Caki2 (cell line): ENCODE results near the gene CTIF. TPM values are rescaled to one million over a fixed set of nuclear protein-coding genes. Genes with fewer than 3 reads are reported as not detected.
A peak's percentile ranks its signal among the peaks of the same experiment; 100 is the strongest.

Experiments used
- DNase-seq: peaks from one replicate; pipeline ENCODE4 v3.0.0-alpha.2; 2015; ENCODE audit warnings: low read depth
- in situ Hi-C: cut with HindIII; loops from 2 replicates; pipeline ENCODE4 v1.10.0; 2016; ENCODE audit warnings: low sequenced_read_pairs, low pct_unique_long_range_greater_than_20kb, mixed read lengths
- total RNA-seq: library from RNA; depleted of rRNA; stranded (reverse); fragments of >200 nt; shearing (Covaris generic); gene quantifications from 2 replicates; pipeline ENCODE4 v1.2.3, GENCODE V29; 2014; ENCODE audit warnings: low replicate concordance

CTIF gene
- total RNA-seq, 1 experiment from 2014 or later, result 3.7 TPM

DNA sequence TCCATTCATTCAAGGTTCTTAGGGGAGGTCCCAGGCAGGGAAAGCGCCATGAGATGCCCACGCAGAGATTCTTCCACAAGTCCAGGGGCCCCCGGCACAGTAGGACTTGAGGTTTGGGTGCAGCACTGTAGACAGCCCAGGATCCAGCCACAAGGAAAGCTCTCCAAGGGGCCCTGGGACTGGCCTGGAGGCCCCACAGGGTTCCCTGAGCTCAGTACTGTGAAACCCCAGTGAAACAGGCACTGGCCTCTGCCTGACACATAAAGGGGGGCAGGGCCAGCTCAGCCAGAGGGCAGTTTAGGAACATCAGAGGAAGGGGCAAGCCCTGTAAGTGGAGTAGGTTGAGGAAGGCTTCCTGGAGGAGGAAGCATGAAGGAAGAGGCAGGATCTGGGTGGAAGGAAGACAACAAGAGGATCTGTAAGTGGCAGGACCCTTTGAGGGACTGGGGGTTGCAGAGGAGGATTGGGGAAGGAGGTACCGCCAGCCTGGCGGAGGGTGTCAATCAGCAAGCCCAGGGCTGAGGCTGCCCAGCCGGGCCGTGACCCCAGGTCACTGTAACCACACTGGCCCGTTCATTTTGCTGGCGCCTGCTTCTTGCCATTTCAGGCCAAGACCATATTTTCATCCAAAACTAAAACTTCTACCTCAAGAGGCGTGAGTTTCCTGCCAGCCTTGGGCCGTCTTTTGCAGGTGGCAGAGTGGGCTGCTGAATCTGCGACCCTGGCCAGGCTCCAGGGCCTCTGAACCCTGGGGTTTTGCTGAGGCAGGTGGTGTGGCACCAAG, 236.7 kb downstream of the CTIF start:
- in situ Hi-C loops, result no loop called here
- no peak for DNase-seq

DNA sequence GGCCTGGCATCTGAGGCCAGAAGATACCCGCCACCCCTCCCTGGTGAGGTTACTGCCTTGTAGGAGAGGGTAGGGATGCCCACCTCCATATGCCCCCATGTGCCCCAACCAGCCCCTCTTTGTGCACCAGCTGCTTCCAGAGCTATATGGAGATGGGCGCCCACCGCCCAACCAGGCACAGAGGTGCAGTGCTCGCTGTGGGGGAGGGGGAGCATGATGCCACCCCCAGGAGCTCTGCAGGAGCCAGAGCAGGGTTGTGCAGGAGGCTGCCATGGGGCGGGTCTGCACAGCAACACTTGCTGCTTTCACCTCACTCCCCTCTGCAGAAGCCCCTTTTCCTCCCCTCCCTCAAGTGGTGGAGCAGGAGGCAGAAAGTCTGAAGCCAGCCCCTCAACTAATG, 237.3 kb downstream of the CTIF start:
- in situ Hi-C loops, result no loop called here
- DNase-seq, result no peak

DNA sequence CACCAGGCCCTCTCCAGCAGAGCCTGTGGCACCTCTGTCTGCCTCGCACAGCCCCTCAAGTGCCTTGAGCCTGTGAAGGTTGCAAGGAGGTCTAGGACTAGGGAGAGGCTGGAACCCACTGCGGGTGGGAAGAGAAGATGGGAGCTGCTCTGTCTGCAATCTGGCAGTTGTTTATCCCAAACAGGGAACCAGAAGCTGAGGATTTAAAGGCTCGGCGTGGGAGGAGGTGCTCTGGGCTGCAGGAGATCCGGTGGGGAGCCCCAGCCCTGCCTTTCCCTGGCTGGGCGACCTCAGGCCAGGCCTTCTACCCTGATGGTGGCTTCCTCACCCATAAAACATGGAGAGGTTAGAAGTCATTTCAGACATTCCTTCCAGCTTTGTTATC, 237.8 kb downstream of the CTIF start:
- DNase-seq, result no peak
- in situ Hi-C loops, result no loop called here

DNA sequence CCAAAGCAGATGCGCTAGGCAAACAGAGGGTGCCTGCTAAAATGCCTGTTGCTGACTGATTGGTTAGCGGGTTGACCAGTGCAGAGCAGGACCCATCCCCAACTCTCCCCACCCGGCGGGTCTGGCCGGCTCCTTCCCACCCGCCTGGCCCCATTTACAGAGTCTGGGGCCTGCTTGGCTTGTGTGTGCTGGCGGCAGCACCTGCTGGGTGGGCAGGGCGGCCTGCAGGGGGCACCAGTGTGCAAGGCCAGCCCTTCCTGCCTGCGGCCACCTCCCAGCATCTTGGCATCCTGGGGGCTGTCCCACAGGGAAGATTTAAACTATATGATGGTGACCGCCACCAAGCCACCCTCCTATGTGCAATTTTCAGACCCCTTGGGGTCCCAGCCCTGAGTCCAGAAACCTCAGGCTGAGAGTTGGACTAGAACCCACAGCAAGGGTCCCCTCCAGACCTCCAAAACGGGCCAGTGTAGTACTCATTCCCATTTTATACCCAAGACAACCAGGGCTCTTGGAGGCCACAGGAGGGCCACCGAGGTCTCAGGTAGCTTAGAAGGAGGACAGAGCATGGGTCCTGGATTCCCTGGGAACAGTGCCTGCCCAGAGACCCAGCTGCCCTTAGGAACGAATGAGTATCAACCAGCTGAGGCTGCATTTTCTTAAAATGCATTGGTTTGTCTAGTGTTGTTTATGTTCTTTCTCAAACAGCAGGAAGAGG, 238.4 kb downstream of the CTIF start:
- in situ Hi-C loops, result no loop called here
- DNase-seq, result peak; percentile 23

DNA sequence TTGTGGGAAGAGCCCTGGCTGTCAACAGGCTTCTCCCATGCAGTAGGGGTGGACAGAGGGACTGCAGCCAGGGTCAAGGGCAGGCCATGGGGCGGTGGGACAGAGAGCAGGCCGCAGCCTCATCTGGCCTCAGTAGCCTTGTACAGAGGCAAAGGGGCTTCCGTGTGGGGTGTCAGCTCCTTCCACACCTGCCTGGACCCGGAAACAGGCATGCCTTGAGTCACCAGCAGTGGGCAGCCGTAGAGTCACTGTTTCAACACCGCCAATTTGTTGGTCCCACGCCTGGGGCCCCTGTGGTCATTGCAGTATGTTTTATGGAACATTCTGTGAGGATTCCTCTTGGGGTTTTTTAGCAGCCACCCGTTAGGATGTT, 238.9 kb downstream of the CTIF start:
- in situ Hi-C loops, result no loop called here
- DNase-seq, result no peak

DNA sequence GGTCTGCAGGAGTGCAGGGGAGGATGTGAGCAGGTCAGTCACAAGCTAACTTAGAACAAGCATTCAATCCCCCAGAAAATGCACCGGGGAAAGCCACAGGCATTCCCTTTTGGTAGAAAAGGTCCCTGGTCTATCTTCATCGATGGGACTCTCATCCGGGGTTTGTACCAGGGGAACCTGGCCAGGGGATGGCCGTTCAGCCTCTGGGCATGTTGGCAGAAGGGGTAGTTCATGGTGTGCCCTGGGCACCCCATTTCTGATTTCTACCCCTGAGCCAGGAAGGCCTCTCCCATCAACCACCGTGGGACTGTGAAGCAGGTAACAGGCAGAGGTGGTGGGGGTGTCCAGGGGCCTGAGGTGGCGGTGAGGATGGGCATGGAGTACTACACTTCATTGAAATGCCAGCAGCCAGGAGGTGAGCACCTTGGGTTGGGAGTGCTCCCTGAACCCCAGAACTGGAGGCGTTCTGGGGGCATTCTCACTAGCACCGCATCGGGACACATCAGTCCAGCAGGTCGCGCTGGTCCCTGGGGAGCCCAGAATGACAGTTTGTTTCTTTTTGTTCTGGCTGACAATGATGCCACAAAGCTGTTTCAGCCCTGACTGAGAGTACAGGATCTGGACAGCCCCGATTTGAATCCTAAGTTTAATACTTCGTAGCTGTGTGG, 239.6 kb downstream of the CTIF start:
- DNase-seq, result no peak
- in situ Hi-C loops, result no loop called here

DNA sequence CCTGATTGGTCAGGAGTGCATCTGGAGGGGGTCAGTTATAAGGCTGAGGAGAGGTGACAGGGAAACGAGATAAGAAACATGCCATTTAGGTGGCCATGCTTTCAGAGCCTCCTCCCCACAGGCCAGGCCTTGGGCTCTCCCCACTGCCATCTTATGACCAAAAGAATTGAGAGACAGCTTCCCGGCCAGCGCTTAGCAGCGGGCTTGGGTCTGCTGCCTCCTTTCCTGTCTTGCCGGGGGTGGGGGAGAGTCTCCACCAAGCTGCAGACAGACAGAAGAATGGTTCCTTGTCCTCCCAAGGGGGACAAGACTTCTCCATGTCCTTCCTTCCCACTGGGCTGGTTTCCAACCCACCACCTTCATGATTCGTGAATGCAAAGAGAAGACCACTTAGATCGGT, 240.6 kb downstream of the CTIF start:
- DNase-seq, result no peak
- in situ Hi-C loops, result no loop called here

DNA sequence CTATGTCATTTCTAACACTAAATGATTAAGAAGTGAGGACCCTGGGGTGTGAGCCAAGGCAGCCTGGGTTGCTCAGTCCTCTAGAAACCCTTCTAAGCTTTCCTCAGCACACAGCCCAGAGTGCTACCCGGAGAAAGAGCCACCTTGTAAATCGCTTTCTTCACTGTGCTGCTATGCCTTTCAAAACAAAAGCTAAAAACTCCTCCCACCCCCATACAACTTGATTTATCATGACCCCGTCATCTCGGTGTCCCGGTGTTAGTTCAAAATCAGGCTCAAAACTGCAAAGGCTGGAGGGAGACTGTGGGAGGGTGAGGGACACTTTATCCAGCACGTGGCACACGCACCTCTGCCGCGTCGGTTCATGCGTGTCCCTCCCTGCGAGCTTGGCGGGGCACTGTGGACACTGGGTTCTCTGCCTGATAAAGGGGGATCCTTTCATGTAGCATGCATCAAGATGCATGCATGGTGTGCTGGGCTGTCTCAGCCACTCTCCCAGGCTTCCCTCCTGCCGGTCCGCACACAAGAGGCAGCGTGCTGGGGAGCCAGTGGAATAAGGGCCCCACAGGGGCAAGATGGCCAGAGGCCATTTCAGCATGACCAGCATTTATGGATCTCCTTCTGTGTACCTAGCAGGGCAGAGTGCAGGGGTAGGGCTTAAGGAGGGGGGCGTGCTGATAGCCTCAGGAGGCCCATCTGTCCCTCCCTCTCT, 241.5 kb downstream of the CTIF start:
- in situ Hi-C loops, result no loop called here
- DNase-seq, result no peak

DNA sequence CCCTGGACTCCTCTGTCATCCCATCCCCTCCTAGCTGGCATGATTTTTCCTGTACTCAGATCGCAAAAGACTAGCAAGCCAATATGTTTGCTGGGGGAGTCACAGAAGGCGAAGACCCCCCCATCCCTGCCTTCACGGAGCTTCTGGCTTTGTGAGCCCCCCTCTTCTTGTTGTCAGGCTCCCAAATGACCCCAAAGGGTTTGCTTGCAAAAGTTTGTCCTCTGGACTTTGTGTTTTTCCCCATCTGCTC, 242.0 kb downstream of the CTIF start:
- in situ Hi-C loops, result no loop called here
- no peak for DNase-seq

DNA sequence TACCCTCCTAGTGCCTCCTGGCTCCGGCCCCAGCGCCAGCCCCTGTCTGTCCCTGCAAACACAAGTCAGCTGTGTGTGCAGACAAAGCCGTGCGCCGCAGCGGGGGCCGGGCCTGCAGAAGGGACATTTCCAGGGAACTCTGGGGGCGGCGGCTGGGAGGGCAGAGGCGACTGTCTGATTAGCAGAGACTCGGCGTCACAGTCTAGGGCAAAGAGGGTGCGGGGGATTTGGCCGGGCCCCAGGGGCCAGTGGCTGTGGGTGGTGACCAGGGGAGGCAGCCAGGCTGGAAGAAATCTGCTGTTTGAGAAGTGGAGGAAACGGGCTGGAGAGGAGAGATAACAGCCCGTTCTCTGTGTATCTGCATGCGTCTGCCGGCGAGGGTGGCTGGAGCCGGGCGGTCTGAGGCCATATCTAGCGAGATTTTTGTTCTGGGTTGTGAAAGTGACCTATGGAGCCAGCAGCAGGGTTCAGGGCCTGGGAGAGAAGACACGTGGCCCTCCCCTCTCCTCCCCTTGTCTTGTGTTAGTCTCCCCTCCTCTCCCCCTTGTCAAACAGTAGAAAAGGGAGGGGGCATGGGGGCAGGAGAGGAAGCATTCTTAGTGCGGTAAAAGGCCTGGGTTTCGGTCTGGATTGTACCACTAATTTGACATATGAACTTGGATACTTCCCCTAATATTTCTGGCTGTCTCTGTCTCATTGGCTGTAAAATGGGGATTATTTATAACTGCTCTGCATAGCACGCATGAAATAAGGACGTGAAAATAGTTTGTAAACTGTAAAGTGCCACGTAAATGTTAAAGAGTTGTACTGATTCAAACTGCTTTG, 242.5 kb downstream of the CTIF start:
- no peak for DNase-seq
- in situ Hi-C loops, result no loop called here

DNA sequence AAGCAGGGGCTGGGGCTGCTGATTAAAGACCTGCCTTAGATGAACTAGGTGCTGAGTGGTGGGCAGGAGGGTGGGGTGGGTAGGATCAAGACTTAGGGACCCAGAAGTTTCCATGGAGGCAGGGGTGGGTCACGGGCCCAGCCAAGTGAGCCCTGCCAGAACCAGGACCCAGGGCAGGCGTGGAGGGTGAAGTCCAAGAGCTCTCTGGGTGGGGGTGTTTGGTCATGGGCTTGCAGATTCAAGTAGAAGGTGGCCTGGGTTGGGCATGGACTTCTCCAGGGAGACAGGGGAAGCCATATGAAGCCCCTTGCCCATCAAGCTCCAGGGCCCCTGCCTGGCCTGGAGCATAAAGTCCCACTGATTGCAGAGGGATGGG, 243.1 kb downstream of the CTIF start:
- in situ Hi-C loops, result no loop called here
- DNase-seq, result no peak

DNA sequence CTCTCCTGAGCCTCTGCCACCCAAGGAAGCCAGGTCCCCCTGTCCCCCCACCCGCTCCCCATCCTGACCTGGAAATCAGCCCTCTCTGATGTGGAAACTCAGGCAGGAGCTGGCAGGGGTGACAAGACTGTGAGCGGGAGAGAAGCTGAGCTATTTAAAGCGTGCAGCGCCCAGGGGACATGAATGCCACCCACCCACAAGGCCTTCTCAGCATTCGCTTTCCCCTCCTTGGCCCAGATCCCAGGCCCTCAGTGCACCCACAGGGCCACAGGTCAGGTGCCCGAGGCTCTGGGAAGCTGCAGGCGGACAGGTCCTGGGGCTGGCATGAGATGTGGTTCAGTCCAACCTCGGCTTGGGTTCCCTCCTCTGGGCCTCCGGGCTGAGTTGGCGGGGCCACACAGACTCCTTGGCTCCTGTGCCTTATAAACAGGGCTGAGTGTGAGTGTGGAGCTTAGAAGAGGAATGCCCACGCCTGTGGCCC, 243.6 kb downstream of the CTIF start:
- no peak for DNase-seq
- in situ Hi-C loops, result no loop called here

DNA sequence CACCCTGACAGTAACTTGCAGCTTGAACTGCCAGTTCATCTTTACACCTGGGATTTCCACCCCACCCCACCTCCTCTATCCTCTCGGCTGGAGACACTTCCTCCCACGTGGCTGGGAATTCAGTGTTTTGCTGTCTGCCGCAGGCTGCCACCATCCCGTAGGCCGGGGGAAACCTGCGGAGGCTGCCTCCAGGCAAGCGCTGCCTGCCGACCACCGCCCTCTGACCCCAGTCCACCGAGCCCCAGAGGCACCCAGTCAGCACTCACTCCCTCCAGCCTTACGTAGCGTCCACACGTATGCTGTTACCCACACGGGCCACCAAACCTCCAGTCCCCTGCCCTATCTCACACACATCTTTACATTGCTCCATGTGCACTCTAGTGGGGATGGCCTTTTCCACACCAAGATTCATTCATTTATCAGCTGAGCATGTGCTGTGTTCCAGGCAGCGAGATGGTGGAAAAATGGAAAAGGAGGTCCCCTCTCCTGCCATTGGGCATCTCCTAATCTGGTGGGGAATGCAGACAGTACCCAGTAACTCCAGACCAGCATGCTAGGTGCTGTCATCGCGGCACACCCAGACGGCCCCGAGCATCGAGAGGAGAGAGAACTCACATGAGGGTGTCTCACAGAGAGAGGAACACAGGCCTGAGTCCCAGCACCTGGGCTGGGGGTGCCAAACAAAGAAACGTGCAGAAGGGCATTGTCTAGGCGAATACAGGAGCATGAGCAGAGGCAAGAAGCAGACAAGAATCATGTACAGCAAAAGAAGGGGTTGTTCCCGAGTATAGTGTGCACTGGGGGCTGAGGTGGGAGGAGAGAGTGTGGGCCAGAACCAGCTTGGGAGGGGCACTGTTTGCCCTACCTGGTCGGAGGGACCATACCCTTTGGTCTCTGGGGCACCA, 245.0 kb downstream of the CTIF start:
- no peak for DNase-seq
- in situ Hi-C loops, result no loop called here

DNA sequence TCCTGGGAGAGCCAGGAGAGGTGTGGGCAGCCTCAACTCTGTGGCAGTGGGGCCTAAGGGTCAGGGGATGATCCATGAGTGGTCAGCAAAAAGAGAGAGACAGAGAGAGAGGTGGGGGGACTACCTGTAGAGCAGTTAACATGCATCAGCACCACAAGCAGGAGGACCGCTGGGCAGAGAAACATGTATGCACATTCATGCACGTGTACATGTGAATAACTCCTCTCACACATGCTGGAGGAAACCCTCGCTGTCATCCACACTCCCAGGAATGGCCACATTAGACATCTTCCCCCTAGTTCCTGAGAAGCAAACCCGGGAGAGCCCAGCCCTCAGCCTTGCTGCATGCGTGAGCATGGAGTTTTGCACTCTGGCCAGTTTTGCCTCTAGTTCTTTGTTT, 245.8 kb downstream of the CTIF start:
- in situ Hi-C loops, result no loop called here
- DNase-seq, result no peak

DNA sequence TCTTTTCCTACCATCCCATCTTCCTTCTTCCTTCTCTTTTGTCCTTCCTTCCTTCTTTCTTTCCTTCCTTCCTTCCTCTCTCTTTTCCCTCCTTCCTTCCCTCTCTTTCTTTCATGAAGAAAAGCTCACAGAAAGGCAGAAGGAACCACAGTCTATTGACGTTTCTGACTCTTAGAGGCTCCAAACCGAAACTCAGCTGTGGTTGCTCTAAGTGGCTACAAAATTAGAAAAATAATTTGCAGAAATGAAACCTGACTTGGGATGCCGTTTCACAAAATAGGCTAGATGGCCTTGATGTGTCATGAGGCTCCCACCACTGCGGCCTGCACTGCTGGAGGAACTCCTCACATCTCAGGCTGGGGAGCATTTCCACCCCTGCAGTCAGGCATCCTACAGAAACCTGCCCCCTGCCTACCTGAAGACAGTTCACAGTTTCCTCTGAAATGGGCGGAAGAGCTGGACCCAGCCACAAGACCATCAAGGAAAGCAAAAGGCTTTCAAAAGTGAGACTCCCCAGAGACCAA, 246.3 kb downstream of the CTIF start:
- in situ Hi-C loops, result no loop called here
- DNase-seq, result no peak

DNA sequence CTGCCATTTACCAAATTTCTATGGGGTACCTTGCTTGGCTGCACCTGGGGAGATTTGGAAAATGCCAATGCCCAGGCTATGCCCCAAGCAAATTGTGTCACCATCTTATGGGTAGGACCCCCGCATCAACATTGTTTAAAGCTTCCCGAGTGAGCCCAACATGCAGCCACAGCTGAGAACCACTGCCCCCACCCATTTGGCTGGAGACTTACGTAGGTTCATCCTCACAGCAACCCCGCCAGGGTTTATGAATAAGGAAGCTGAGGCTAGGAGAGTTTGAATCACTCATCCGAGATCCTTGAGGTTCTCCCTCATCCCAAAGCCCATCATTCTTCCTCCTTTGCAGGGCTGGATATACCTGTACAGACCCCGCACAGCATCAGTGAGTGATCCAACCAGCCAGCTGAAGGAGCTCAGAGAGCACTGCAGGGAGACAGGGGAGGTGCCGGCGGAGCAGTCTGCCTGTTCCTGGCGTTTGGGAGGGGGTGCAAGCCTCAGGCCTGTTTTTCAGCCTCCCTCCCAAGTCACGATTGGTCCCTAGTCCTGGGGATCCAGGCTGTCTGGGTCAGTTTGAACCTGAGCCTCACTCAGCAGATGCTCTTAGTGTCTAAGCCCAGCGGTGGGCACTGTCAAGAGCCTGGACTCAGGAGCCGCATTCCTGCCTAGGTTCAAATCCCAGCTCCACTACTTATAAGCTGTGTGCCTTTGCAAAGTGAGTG, 247.1 kb downstream of the CTIF start:
- in situ Hi-C loops, result no loop called here
- no peak for DNase-seq
